DND-41 (cell line): ENCODE data around the gene SFXN2.

ENCODE experiments used
- ATAC-seq: fragments of 200-7000 bp; cut with Tn5 transposase; 3 replicates; pipeline ENCODE4 v1.9.1; 2021; ENCODE audit warnings: low read depth; ENCODE audit not compliant: insufficient read depth
- DNase-seq: peaks from one replicate; pipeline ENCODE4 v3.0.0-alpha.2; 2020
- H2AFZ ChIP-seq: 2 replicates; pipeline ENCODE4 v1.6.0; 2012; ENCODE audit warnings: low read depth, low read length
- H3K27ac ChIP-seq: 2 replicates; pipeline ENCODE4 v1.5.1; 2012; ENCODE audit warnings: low read length, inconsistent platforms
- H3K27me3 ChIP-seq: fragments of 200-600 bp; sonication (generic); 2 replicates; pipeline ENCODE4 v1.6.0; 2012; ENCODE audit warnings: low read length, mild to moderate bottlenecking, inconsistent platforms; ENCODE audit not compliant: insufficient read depth, poor library complexity
- H3K36me3 ChIP-seq: 2 replicates; pipeline ENCODE4 v1.5.1; 2012; ENCODE audit warnings: low read length, inconsistent platforms; ENCODE audit not compliant: insufficient read depth
- H3K4me1 ChIP-seq: 2 replicates; pipeline ENCODE4 v1.5.1; 2012; ENCODE audit warnings: mild to moderate bottlenecking, low read length; ENCODE audit not compliant: insufficient read depth
- H3K4me2 ChIP-seq: 2 replicates; pipeline ENCODE4 v1.6.0; 2012; ENCODE audit warnings: mild to moderate bottlenecking, moderate library complexity, low read length, inconsistent platforms; ENCODE audit not compliant: insufficient read depth
- H3K4me3 ChIP-seq, 2 experiments: fragments of 200-600 bp in 1 of 2; shearing (Covaris generic) in 1 of 2; 2 replicates each; pipeline ENCODE4 v1.5.1; 2012 to 2016; ENCODE audit warnings: inconsistent platforms in 2 of 2, low read length in 2 of 2, mild to moderate bottlenecking in 2 of 2, low read depth in 1 of 2, moderate library complexity in 1 of 2
- H3K79me2 ChIP-seq: 2 replicates; pipeline ENCODE4 v1.6.0; 2012; ENCODE audit warnings: low read length, inconsistent platforms; ENCODE audit not compliant: insufficient read depth
- H3K9ac ChIP-seq: 2 replicates; pipeline ENCODE4 v1.6.0; 2012; ENCODE audit warnings: low read depth, mild to moderate bottlenecking, inconsistent platforms, low read length, moderate library complexity
- H3K9me3 ChIP-seq: 2 replicates; pipeline ENCODE4 v1.5.1; 2012; ENCODE audit warnings: low read length, moderate library complexity, mild to moderate bottlenecking, inconsistent platforms; ENCODE audit not compliant: insufficient read depth, severe bottlenecking
- H4K20me1 ChIP-seq: 2 replicates; pipeline ENCODE4 v1.6.0; 2012; ENCODE audit warnings: low read length; ENCODE audit not compliant: insufficient read depth
- CTCF ChIP-seq: IDR thresholded peaks from 2 replicates; pipeline ENCODE4 v1.5.1; 2012; ENCODE audit warnings: borderline replicate concordance, low read length, moderate library complexity, mild to moderate bottlenecking; ENCODE audit not compliant: poor library complexity, severe bottlenecking; ENCODE audit errors: extremely low read depth
- EZH2 ChIP-seq: IDR thresholded peaks from 3 replicates; pipeline ENCODE4 v1.6.1; 2012; ENCODE audit warnings: borderline replicate concordance, low read depth, mild to moderate bottlenecking, moderate library complexity, low read length, inconsistent platforms; ENCODE audit not compliant: severe bottlenecking

SFXN2 gene

GRCh38 chr10:102763037-102763607 lies 48.7 kb downstream of the SFXN2 start:
- no peak overlapping the region for H3K27ac ChIP-seq
- peaks cover 10% of the 10 kb centered on the region; the same call in 1 of the 2 replicates for H3K36me3 ChIP-seq
- no peak overlapping the region for H3K4me2 ChIP-seq
- peaks cover 7% of the 10 kb centered on the region; the same call in 1 of the 2 replicates for H3K4me1 ChIP-seq
- H3K4me3 ChIP-seq: no peak overlapping the region
- no peak for DNase-seq
- H3K79me2 ChIP-seq: peaks cover 66% of the 10 kb centered on the region
- no peak for ATAC-seq
- H4K20me1 ChIP-seq: peaks cover 3% of the 10 kb centered on the region; the same call in 1 of the 2 replicates
- no peak overlapping the region for H2AFZ ChIP-seq
- no peaks in the 10 kb centered on the region for H3K9me3 ChIP-seq
- H3K27me3 ChIP-seq: no peaks in the 10 kb centered on the region
- no peak overlapping the region for H3K9ac ChIP-seq
- no peak for TF ChIP-seq EZH2
- TF ChIP-seq CTCF: no peak

GRCh38 chr10:102764470-102765161 lies 50.2 kb downstream of the SFXN2 start:
- peaks cover 61% of the 10 kb centered on the region for H3K79me2 ChIP-seq
- H3K4me2 ChIP-seq: no peak overlapping the region
- H3K9me3 ChIP-seq: no peaks in the 10 kb centered on the region
- DNase-seq: no peak
- H3K4me3 ChIP-seq: no peak overlapping the region
- H2AFZ ChIP-seq: no peak overlapping the region
- H3K4me1 ChIP-seq: peaks cover 7% of the 10 kb centered on the region; the same call in 1 of the 2 replicates
- no peak overlapping the region for H3K9ac ChIP-seq
- H3K27ac ChIP-seq: no peak overlapping the region
- TF ChIP-seq EZH2 (no peak), CTCF (no peak)
- no peaks in the 10 kb centered on the region for H3K27me3 ChIP-seq
- H4K20me1 ChIP-seq: peaks cover 3% of the 10 kb centered on the region; the same call in 1 of the 2 replicates
- peaks cover 10% of the 10 kb centered on the region; the same call in 1 of the 2 replicates for H3K36me3 ChIP-seq
- ATAC-seq: no peak

GRCh38 chr10:102765336-102765735 lies 50.9 kb downstream of the SFXN2 start:
- H3K36me3 ChIP-seq: peaks cover 10% of the 10 kb centered on the region; the same call in 1 of the 2 replicates
- H3K4me3 ChIP-seq: no peak overlapping the region
- no peak for TF ChIP-seq EZH2
- no peak for TF ChIP-seq CTCF
- peaks cover 5% of the 10 kb centered on the region; the same call in 1 of the 2 replicates for H4K20me1 ChIP-seq
- ATAC-seq (no peak), DNase-seq (no peak)
- no peak overlapping the region for H3K4me2 ChIP-seq
- H3K27me3 ChIP-seq: no peaks in the 10 kb centered on the region
- peaks cover 7% of the 10 kb centered on the region; the same call in 1 of the 2 replicates for H3K4me1 ChIP-seq
- H3K27ac ChIP-seq: no peak overlapping the region
- peaks cover 62% of the 10 kb centered on the region for H3K79me2 ChIP-seq
- H2AFZ ChIP-seq: no peak overlapping the region
- H3K9ac ChIP-seq: no peak overlapping the region
- no peaks in the 10 kb centered on the region for H3K9me3 ChIP-seq
